HCT116 (cell line): Measurements from ENCODE around the gene PDE4D. TPM values are rescaled to one million over a fixed set of nuclear protein-coding genes. Genes with fewer than 3 reads are reported as not detected.

Experiments
- ATAC-seq: fragments of 200-7000 bp; cut with Tn5 transposase; 2 replicates; pipeline ENCODE4 v1.9.1; 2020; ENCODE audit warnings: mild to moderate bottlenecking, moderate library complexity
- BruUV-seq: library from RNA; stranded (reverse); fragments of 400-500 nt; replicated peaks from 2 replicates; lab custom pipeline; 2021; lab: Mats Ljungman, UMichigan
- CTCF ChIA-PET: fragments of 300-600 bp; sonication (Branson Sonifier 250); formaldehyde crosslinking; loops from one replicate; lab custom pipeline; 2021; ENCODE audit warnings: antibody characterized with exemption; lab: Charles Lee
- POLR2A ChIA-PET: fragments of 300-600, 350-600 bp; sonication (Branson Sonifier 250); formaldehyde crosslinking; loops from one replicate; lab custom pipeline; 2021; ENCODE audit warnings: antibody characterized with exemption; lab: Charles Lee
- RAD21 ChIA-PET, 2 experiments: fragments of 300-600 bp; sonication (Branson Sonifier 250); formaldehyde crosslinking; loops; one replicate each; lab custom pipeline; 2023; ENCODE audit warnings: low total read pairs in 2 of 2; ENCODE audit not compliant: uncharacterized antibody in 2 of 2, unreplicated experiment in 2 of 2, low non-redundant PET in 1 of 2; lab: Charles Lee
- DNase-seq: peaks from one replicate; pipeline ENCODE4 v3.0.0-alpha.2; 2010; ENCODE audit warnings: low read depth, low spot score
- H2AFZ ChIP-seq: fragments of 200-600 bp; shearing (Covaris generic), sonication (generic); 2 replicates; pipeline ENCODE4 v1.6.1; 2017; ENCODE audit warnings: low read depth, mixed run types, mixed read lengths, antibody characterized with exemption, low read length; ENCODE audit not compliant: poor library complexity, severe bottlenecking
- H3K27ac ChIP-seq: 2 replicates; pipeline ENCODE4 v1.5.1; 2012; ENCODE audit warnings: low read depth, low read length
- H3K27me3 ChIP-seq: fragments of 200-600 bp; sonication (generic); 2 replicates; pipeline ENCODE4 v1.6.1; 2016; ENCODE audit warnings: mixed run types, low read length, mixed read lengths; ENCODE audit not compliant: insufficient read depth
- H3K36me3 ChIP-seq, 2 experiments: fragments of 200-500 bp in 1 of 2; fragments of 200-600 bp in 1 of 2; sonication (Bioruptor generic) in 1 of 2; sonication (generic) in 1 of 2; 2 replicates each; pipeline versions ENCODE4 v1.5.1 to v1.6.1; 2014 to 2016; ENCODE audit warnings: low read length in 2 of 2, inconsistent platforms in 1 of 2, mixed read lengths in 1 of 2, mixed run types in 1 of 2; ENCODE audit not compliant: insufficient read depth in 2 of 2, control insufficient read depth in 1 of 2
- H3K4me1 ChIP-seq, 2 experiments: fragments of 200-600 bp in 1 of 2; sonication (generic) in 1 of 2; 2 replicates each; pipeline versions ENCODE4 v1.5.1 to v1.6.1; 2012 to 2017; ENCODE audit warnings: low read length in 2 of 2, inconsistent platforms in 1 of 2, mild to moderate bottlenecking in 1 of 2, mixed read lengths in 1 of 2, mixed run types in 1 of 2, moderate library complexity in 1 of 2; ENCODE audit not compliant: insufficient read depth in 2 of 2, control insufficient read depth in 1 of 2
- H3K4me2 ChIP-seq: fragments of 200-600 bp; sonication (generic); 2 replicates; pipeline ENCODE4 v1.6.1; 2017; ENCODE audit warnings: mixed run types, low read length, mixed read lengths
- H3K4me3 ChIP-seq, 2 experiments: fragments of 200-600 bp in 1 of 2; sonication (generic) in 1 of 2; replicated peaks in 1 of 2; 2 replicates each; pipeline ENCODE4 v1.5.1; 2011 to 2016; ENCODE audit warnings: low read length in 2 of 2, control low read depth in 1 of 2, low read depth in 1 of 2, mild to moderate bottlenecking in 1 of 2, mixed read lengths in 1 of 2, mixed run types in 1 of 2
- H3K79me2 ChIP-seq: fragments of 200-600 bp; sonication (generic); 2 replicates; pipeline ENCODE4 v1.6.1; 2017; ENCODE audit warnings: mild to moderate bottlenecking, mixed run types, low read length, moderate library complexity, mixed read lengths; ENCODE audit not compliant: insufficient read depth
- H3K9ac ChIP-seq: fragments of 200-600 bp; sonication (generic); 2 replicates; pipeline ENCODE4 v1.6.1; 2016; ENCODE audit warnings: low read length, mixed read lengths
- H3K9me2 ChIP-seq: fragments of 200-600 bp; sonication (generic), shearing (Covaris generic); 2 replicates; pipeline ENCODE4 v1.6.1; 2017; ENCODE audit warnings: mixed run types, mild to moderate bottlenecking, moderate library complexity; ENCODE audit not compliant: insufficient read depth
- H3K9me3 ChIP-seq, 2 experiments: fragments of 200-500 bp in 1 of 2; fragments of 200-600 bp in 1 of 2; sonication (Bioruptor generic) in 1 of 2; sonication (generic) in 1 of 2; 2 replicates each; pipeline ENCODE4 v1.6.1; 2014 to 2017; ENCODE audit warnings: low read length in 2 of 2, mixed read lengths in 2 of 2, inconsistent platforms in 1 of 2, low read depth in 1 of 2, mild to moderate bottlenecking in 1 of 2, mixed run types in 1 of 2, moderate library complexity in 1 of 2; ENCODE audit not compliant: control insufficient read depth in 1 of 2, insufficient read depth in 1 of 2
- H4K20me1 ChIP-seq: fragments of 200-600 bp; sonication (generic), shearing (Covaris generic); 2 replicates; pipeline ENCODE4 v1.6.1; 2017; ENCODE audit warnings: mixed run types, mild to moderate bottlenecking, moderate library complexity; ENCODE audit not compliant: insufficient read depth
- CBX3 ChIP-seq: IDR thresholded peaks from 2 replicates; pipeline ENCODE4 v1.6.1; 2012; ENCODE audit warnings: low read depth
- EGR1 ChIP-seq: IDR thresholded peaks from 2 replicates; pipeline ENCODE4 v1.6.1; 2012; ENCODE audit warnings: low read depth
- ELF1 ChIP-seq: IDR thresholded peaks from 2 replicates; pipeline ENCODE4 v1.6.1; 2012; ENCODE audit warnings: low read depth, borderline replicate concordance
- EZH2 ChIP-seq: fragments of 200-600 bp; sonication (generic); IDR thresholded peaks from 2 replicates; pipeline ENCODE4 v1.6.1; 2017; ENCODE audit warnings: antibody characterized with exemption, mixed run types
- EZH2phosphoT487 ChIP-seq: fragments of 200-600 bp; IDR thresholded peaks from 2 replicates; pipeline ENCODE4 v1.6.1; 2018; ENCODE audit warnings: antibody characterized with exemption, borderline replicate concordance
- FOSL1 ChIP-seq: IDR thresholded peaks from 2 replicates; pipeline ENCODE4 v1.6.1; 2012; ENCODE audit warnings: low read depth
- JUND ChIP-seq: IDR thresholded peaks from 2 replicates; pipeline ENCODE4 v1.6.1; 2012
- RAD21 ChIP-seq: IDR thresholded peaks from 2 replicates; pipeline ENCODE4 v1.6.1; 2012; ENCODE audit warnings: low read depth, mild to moderate bottlenecking
- SIN3A ChIP-seq: IDR thresholded peaks from 2 replicates; pipeline ENCODE4 v1.6.1; 2012; ENCODE audit warnings: low read depth
- ZFX ChIP-seq: fragments of 450-650 bp; IDR thresholded peaks from 2 replicates; pipeline ENCODE4 v1.6.1; 2017
- ZNF274 ChIP-seq: fragments of 200-500 bp; sonication (Bioruptor generic); IDR thresholded peaks from 2 replicates; pipeline ENCODE4 v1.6.1; 2014; ENCODE audit warnings: mild to moderate bottlenecking, low read depth, low read length, inconsistent platforms
- intact Hi-C: fragments of 100-400 bp; cut with micrococcal nuclease; formaldehyde crosslinking; loops from 2 replicates; pipeline ENCODE4 v1.10.0; 2022
- total RNA-seq: library from RNA; stranded (reverse); gene quantifications from one replicate; pipeline ENCODE4 v1.2.1, GENCODE V29; 2021; ENCODE audit not compliant: unreplicated experiment
- TF ChIP-seq, protein P1 (sequence below): IDR thresholded peaks from 2 replicates; pipeline ENCODE4 v1.6.1; 2012; ENCODE audit warnings: low read depth
- TF ChIP-seq, protein P2 (sequence below), 3 experiments: fragments of 200-600 bp in 1 of 3; sonication (generic) in 1 of 3; IDR thresholded peaks in 2 of 3; conservative IDR thresholded peaks in 1 of 3; 2 replicates each; pipeline ENCODE4 v1.5.1; 2012 to 2017; ENCODE audit warnings: low read depth in 2 of 3, low read length in 2 of 3, antibody characterized with exemption in 1 of 3, borderline replicate concordance in 1 of 3, control low read depth in 1 of 3, mild to moderate bottlenecking in 1 of 3, mixed read lengths in 1 of 3, mixed run types in 1 of 3, moderate library complexity in 1 of 3; ENCODE audit not compliant: insufficient read depth in 1 of 3

PDE4D gene
- total RNA-seq, 1 experiment from 2014 or later, result 1.1 TPM

DNA sequence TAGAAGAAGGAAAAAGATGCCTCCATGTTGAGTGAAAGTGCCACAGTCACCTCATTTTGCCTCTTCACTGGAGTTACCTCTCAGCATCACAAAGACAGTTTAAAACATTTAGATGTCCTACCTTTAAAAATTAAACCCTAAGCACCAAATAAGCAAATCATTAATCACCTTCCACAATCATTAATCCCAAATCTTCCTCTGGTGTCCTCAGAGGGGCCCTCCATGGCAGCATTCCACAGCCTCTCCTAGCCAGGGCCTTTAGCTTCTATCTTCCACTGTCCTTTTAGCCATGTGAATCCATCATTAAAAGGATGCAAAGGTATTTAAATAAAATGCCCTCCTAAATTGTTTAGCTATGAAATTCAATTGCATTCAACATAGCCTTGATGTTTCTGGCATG, 310.8 kb downstream of the PDE4D start:
- DNase-seq (no peak), ATAC-seq (no peak)
- ChIA-PET CTCF (no interaction called here), POLR2A (no interaction called here), RAD21 (no interaction called here)
- H3K27me3 ChIP-seq, result peaks cover 21% of the 10 kb centered on the region
- TF ChIP-seq ZFX, result no peak
- TF ChIP-seq, protein P1, sequence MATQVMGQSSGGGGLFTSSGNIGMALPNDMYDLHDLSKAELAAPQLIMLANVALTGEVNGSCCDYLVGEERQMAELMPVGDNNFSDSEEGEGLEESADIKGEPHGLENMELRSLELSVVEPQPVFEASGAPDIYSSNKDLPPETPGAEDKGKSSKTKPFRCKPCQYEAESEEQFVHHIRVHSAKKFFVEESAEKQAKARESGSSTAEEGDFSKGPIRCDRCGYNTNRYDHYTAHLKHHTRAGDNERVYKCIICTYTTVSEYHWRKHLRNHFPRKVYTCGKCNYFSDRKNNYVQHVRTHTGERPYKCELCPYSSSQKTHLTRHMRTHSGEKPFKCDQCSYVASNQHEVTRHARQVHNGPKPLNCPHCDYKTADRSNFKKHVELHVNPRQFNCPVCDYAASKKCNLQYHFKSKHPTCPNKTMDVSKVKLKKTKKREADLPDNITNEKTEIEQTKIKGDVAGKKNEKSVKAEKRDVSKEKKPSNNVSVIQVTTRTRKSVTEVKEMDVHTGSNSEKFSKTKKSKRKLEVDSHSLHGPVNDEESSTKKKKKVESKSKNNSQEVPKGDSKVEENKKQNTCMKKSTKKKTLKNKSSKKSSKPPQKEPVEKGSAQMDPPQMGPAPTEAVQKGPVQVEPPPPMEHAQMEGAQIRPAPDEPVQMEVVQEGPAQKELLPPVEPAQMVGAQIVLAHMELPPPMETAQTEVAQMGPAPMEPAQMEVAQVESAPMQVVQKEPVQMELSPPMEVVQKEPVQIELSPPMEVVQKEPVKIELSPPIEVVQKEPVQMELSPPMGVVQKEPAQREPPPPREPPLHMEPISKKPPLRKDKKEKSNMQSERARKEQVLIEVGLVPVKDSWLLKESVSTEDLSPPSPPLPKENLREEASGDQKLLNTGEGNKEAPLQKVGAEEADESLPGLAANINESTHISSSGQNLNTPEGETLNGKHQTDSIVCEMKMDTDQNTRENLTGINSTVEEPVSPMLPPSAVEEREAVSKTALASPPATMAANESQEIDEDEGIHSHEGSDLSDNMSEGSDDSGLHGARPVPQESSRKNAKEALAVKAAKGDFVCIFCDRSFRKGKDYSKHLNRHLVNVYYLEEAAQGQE, result no peak
- no peak for TF ChIP-seq EZH2
- no peak overlapping the region for H3K4me3 ChIP-seq
- no peaks in the 10 kb centered on the region for H3K36me3 ChIP-seq
- H3K9ac ChIP-seq, result no peak overlapping the region
- H2AFZ ChIP-seq, result no peak overlapping the region
- no peak overlapping the region for H3K27ac ChIP-seq
- no peak overlapping the region for H3K4me2 ChIP-seq
- intact Hi-C loops, result no loop called here
- H3K4me1 ChIP-seq, result no peaks in the 10 kb centered on the region
- H3K9me3 ChIP-seq, result no peaks in the 10 kb centered on the region
- H3K9me2 ChIP-seq, result no peaks in the 10 kb centered on the region
- BruUV-seq, result no TSS peak
- H3K79me2 ChIP-seq, result no peaks in the 10 kb centered on the region
- no peaks in the 10 kb centered on the region for H4K20me1 ChIP-seq

DNA sequence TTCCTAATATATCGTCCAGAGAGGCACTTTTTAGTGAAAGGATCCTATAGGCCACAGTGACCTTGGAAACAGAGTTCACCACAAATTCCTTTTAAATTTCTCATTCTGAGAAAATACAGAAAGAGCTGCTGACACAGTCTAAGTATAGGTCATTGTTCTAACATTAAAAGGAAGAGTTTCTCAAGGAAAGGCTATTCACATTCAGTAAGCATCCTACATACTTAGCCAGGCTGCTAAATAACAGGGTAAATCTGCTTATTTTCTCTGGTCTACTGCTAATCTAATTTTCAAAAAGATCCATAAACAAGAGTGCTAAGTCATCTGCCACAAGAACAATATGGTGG, 313.7 kb downstream of the PDE4D start:
- H3K36me3 ChIP-seq, result no peaks in the 10 kb centered on the region
- H3K9me2 ChIP-seq, result no peaks in the 10 kb centered on the region
- no peaks in the 10 kb centered on the region for H3K9me3 ChIP-seq
- H3K27ac ChIP-seq, result no peak overlapping the region
- peaks cover 23% of the 10 kb centered on the region; the same call in 1 of the 2 replicates for H3K27me3 ChIP-seq
- no peak overlapping the region for H3K9ac ChIP-seq
- H3K79me2 ChIP-seq, result no peaks in the 10 kb centered on the region
- no TSS peak for BruUV-seq
- DNase-seq, result no peak
- H2AFZ ChIP-seq, result no peak overlapping the region
- no peaks in the 10 kb centered on the region for H3K4me1 ChIP-seq
- ATAC-seq, result no peak
- no peaks in the 10 kb centered on the region for H4K20me1 ChIP-seq
- H3K4me2 ChIP-seq, result no peak overlapping the region
- intact Hi-C loops, result no loop called here
- ChIA-PET RAD21 (no interaction called here), POLR2A (no interaction called here), CTCF (no interaction called here)
- no peak overlapping the region for H3K4me3 ChIP-seq
- TF ChIP-seq EZH2, result no peak
- no peak for TF ChIP-seq ZFX
- TF ChIP-seq FOSL1, result no peak
- no peak for TF ChIP-seq EZH2phosphoT487
- no peak for TF ChIP-seq SIN3A
- no peak for TF ChIP-seq EGR1
- no peak for TF ChIP-seq CBX3
- TF ChIP-seq ZNF274, result no peak
- TF ChIP-seq JUND, result no peak
- TF ChIP-seq RAD21, result no peak
- TF ChIP-seq, protein P2, sequence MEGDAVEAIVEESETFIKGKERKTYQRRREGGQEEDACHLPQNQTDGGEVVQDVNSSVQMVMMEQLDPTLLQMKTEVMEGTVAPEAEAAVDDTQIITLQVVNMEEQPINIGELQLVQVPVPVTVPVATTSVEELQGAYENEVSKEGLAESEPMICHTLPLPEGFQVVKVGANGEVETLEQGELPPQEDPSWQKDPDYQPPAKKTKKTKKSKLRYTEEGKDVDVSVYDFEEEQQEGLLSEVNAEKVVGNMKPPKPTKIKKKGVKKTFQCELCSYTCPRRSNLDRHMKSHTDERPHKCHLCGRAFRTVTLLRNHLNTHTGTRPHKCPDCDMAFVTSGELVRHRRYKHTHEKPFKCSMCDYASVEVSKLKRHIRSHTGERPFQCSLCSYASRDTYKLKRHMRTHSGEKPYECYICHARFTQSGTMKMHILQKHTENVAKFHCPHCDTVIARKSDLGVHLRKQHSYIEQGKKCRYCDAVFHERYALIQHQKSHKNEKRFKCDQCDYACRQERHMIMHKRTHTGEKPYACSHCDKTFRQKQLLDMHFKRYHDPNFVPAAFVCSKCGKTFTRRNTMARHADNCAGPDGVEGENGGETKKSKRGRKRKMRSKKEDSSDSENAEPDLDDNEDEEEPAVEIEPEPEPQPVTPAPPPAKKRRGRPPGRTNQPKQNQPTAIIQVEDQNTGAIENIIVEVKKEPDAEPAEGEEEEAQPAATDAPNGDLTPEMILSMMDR (IDR thresholded peaks at IDR 0.05 in 2 of 3, conservative IDR thresholded peaks at IDR 0.05 in 1 of 3; ENCODE audit: borderline replicate concordance in 1 of 3, insufficient read depth in 1 of 3, low read depth in 2 of 3, low read length in 2 of 3), result no peak
- no peak for TF ChIP-seq ELF1
- TF ChIP-seq, protein P1, result no peak
